Epithelial cell of esophagus (primary cell): ENCODE measurements around the gene PDE8A.

Experiments used
- DNase-seq: peaks from one replicate; pipeline ENCODE4 v3.0.0; 2010; ENCODE audit warnings: low read depth
- H3K4me3 ChIP-seq: 2 replicates; pipeline ENCODE4 v1.5.1; 2011; ENCODE audit warnings: mild to moderate bottlenecking, low read length, control low read depth
- CTCF ChIP-seq: IDR thresholded peaks from 2 replicates; pipeline ENCODE4 v1.5.1; 2011; ENCODE audit warnings: low read depth, mild to moderate bottlenecking, low read length, control low read depth, inconsistent platforms; ENCODE audit not compliant: insufficient read depth; ENCODE audit errors: missing control alignments

PDE8A gene

DNA sequence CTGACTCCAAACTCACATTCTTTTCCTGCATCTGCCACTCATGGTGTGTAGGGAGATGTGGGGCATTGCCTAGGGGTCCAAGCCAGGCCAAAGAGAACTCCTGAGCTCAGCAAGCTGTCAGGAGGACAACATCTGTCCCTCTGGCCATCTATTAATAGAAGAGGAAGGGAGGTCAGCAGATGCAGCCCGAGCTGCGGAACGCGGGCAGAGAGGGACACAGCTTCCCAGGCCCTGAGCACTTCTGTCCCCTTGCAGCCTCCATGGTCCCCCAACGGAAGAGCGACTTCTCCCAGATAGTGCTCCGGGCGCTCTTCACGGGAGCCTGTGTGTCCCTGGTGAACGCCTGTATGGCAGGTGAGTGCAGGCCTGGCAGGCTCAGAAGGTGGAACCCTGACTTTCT is 37.3 kb upstream of the PDE8A start:
- H3K4me3 ChIP-seq = no peak overlapping the region
- TF ChIP-seq CTCF = no peak
- no peak for DNase-seq

DNA sequence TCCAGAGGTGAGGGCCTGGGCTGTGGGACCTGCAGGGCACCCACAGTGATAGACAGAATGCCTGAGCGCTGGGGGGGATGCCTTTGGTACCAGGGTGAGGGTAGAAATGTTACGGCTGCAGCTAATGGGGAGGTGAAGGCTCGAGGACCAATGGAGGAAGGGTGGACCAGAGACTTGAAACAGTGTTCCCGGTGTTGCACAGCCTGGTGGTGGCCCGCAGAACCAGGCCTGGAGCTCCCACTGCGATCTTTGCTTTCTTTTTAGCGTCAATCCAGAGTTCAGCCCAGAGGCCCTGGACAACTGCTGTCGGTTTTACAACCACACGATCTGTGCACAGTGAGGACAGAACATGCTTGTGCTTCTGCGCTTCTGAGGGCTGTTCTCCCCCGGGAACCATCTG is 36.8 kb upstream of the PDE8A start:
- DNase-seq = no peak
- TF ChIP-seq CTCF = no peak
- H3K4me3 ChIP-seq = no peak overlapping the region

DNA sequence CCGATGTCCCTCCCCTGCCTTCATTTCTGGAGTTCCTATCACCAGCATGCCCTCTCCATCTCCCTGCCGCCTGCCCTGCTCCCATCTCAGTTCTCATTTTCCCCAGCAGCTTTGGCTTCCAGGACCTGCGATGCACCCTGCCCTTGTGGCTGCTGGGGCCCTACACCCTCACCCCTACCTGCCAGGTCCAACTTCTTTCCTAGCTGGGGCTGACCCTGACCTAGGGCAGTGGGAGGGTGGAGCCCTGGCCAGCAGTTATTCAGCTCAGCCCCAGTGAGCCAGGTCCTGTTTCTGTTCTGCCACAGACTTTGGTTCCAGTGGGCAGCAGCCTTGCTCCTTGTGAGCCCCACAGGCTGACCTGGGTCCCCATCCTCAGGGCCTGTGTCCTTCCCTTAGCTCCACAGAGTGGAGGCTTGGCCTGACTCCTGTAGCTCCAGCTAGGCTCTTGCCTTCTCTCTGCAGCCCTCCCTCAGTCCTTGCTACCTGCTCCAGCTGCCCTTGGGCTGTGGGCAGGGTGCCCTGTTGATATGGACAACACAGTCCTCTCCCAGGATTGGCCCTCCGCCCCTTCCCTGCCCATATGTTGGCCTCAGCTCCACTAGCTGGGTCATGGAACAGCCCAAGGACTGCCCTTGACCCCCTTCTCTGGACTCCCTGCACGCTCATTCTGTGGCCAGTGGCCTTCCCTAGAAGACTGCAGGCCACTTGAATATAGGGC is 34.7 kb upstream of the PDE8A start:
- no peak overlapping the region for H3K4me3 ChIP-seq
- no peak for DNase-seq
- no peak for TF ChIP-seq CTCF

DNA sequence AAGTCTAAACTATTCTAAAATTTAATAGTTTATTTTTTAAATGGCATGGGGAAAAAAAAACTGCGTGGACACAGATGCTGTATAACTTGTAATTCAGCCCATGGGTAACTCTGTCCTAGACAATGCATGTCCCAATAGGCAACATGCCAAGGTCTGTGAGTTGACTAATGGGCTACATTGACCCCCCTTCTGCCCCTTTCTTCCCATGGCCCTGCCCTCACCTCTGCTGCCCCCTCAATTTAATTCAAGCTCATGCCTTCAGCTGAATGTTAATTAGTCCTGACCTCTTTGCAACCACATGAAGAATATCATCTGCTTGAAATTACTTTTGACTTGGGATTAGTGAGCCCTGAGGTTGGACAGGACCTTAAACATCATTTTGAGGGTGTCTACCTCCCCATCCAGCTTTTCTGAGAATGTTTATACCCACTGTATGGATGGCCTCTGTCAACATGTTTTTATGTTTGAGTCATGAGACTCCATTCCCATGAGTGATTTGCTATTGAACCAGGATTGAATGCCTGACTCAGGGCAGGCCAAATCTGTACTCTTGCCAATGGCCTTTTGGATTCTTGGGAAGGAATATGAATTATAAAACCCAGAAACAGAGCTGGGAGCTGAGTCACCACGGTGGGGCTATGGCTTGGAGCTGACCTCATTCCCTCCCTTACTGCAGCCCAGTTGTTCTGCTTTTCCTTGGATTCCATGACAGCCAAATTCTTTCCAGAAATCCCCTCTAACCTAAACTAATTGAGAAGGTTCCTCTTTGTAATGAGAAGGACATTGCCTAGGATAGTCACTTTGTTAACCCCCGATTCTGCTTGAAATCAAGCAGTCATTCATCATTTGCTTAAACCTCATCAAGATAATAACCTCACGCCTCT is 33.5 kb upstream of the PDE8A start:
- H3K4me3 ChIP-seq = no peak overlapping the region
- DNase-seq = peak; percentile 59
- no peak for TF ChIP-seq CTCF

- no peak for DNase-seq
- no peak overlapping the region for H3K4me3 ChIP-seq
- no peak for TF ChIP-seq CTCF
These were observed 32.6 kb upstream of the PDE8A start for GRCh38 chr15:84949043-84949442.

GRCh38 chr15:84949845-84950569 is 31.6 kb upstream of the PDE8A start:
- TF ChIP-seq CTCF = no peak

More at GRCh38 chr15:84949845-84950569, 31.6 kb upstream of the PDE8A start:
- DNase-seq = no peak
- H3K4me3 ChIP-seq = no peak overlapping the region
